ENCODE results near the gene ZNF846.

GRCh38 chr19:9768175-9769112, at the start of gene ZNF846:
- TF ChIP-seq REST (IDR thresholded peaks at IDR 0.05; ENCODE audit: insufficient replicate concordance, low read depth) (peak; percentile 67), CTCF (IDR thresholded peaks at IDR 0.05; ENCODE audit: insufficient read depth, low read length) (no peak)

Measured in HL-60 (cell line).